Fibroblast of lung (primary cell): Measurements from ENCODE around the gene CFAP91. TPM values are rescaled to one million over a fixed set of nuclear protein-coding genes. Genes with fewer than 3 reads are reported as not detected.

Source experiments
- DNase-seq, 2 donors: peaks; one replicate each; pipeline versions ENCODE4 v3.0.0 to v3.0.0-alpha.2; 2010; ENCODE audit warnings: low read depth in 2 of 2
- H2AFZ ChIP-seq: 2 replicates; pipeline ENCODE4 v1.5.1; 2012; ENCODE audit warnings: low read length, control low read depth, inconsistent platforms
- H3K27ac ChIP-seq: 2 replicates; pipeline ENCODE4 v1.5.1; 2011; ENCODE audit warnings: low read length, control low read depth; ENCODE audit not compliant: insufficient read depth
- H3K27me3 ChIP-seq: 2 replicates; pipeline ENCODE4 v1.5.1; 2011; ENCODE audit warnings: mild to moderate bottlenecking, low read length; ENCODE audit not compliant: control insufficient read depth, insufficient read depth
- H3K36me3 ChIP-seq: 2 replicates; pipeline ENCODE4 v1.5.1; 2011; ENCODE audit warnings: low read length; ENCODE audit not compliant: control insufficient read depth, insufficient read depth
- H3K4me1 ChIP-seq: 2 replicates; pipeline ENCODE4 v1.5.1; 2011; ENCODE audit warnings: low read length; ENCODE audit not compliant: control insufficient read depth, insufficient read depth; ENCODE audit errors: extremely low read depth
- H3K4me2 ChIP-seq: 2 replicates; pipeline ENCODE4 v1.5.1; 2011; ENCODE audit warnings: low read length, control low read depth; ENCODE audit not compliant: insufficient read depth; ENCODE audit errors: extremely low read depth
- H3K4me3 ChIP-seq, 4 experiments: fragments of 200-600 bp in 1 of 4; sonication (generic) in 1 of 4; replicated peaks in 1 of 4; 2 replicates each; pipeline ENCODE4 v1.5.1; 2011 to 2016; ENCODE audit warnings: low read length in 4 of 4, low read depth in 3 of 4, mild to moderate bottlenecking in 3 of 4, control low read depth in 2 of 4, inconsistent platforms in 1 of 4, mixed read lengths in 1 of 4; ENCODE audit not compliant: insufficient read depth in 1 of 4; ENCODE audit errors: control extremely low read depth in 1 of 4
- H3K79me2 ChIP-seq: 2 replicates; pipeline ENCODE4 v1.5.1; 2012; ENCODE audit warnings: mild to moderate bottlenecking, low read length, inconsistent platforms; ENCODE audit not compliant: control insufficient read depth, insufficient read depth
- H3K9ac ChIP-seq: 2 replicates; pipeline ENCODE4 v1.5.1; 2011; ENCODE audit warnings: mild to moderate bottlenecking, low read length, control low read depth; ENCODE audit not compliant: insufficient read depth
- H3K9me3 ChIP-seq: 2 replicates; pipeline ENCODE4 v1.5.1; 2012; ENCODE audit warnings: low read depth, low read length; ENCODE audit not compliant: control insufficient read depth, insufficient read depth
- H4K20me1 ChIP-seq: 2 replicates; pipeline ENCODE4 v1.5.1; 2011; ENCODE audit warnings: low read length; ENCODE audit not compliant: control insufficient read depth, insufficient read depth; ENCODE audit errors: extremely low read depth
- EZH2 ChIP-seq: IDR thresholded peaks from 2 replicates; pipeline ENCODE4 v1.5.1; 2012; ENCODE audit warnings: low read length, control low read depth, mild to moderate bottlenecking; ENCODE audit errors: missing control alignments
- polyA plus RNA-seq, 2 donors: library from polyadenylated mRNA; depleted of rRNA in 1 of 2; stranded (reverse) in 1 of 2; unstranded in 1 of 2; fragments of >200 nt; gene quantifications; 2 replicates each; pipeline ENCODE4 v1.2.1, GENCODE V29; 2011 to 2012; ENCODE audit warnings: missing spikeins in 1 of 2
- total RNA-seq: library from RNA; depleted of rRNA; stranded (reverse); fragments of >200 nt; gene quantifications from 2 replicates; pipeline ENCODE4 v1.2.1, GENCODE V29; 2014
- TF ChIP-seq, protein P1 (sequence below), 2 donors: IDR thresholded peaks in 1 of 2; conservative IDR thresholded peaks in 1 of 2; 1 replicate in 1 of 2; 2 replicates in 1 of 2; pipeline ENCODE4 v1.5.1; 2011 to 2012; ENCODE audit warnings: low read length in 2 of 2, control low read depth in 1 of 2, inconsistent platforms in 1 of 2, low read depth in 1 of 2, mild to moderate bottlenecking in 1 of 2

The CFAP91 gene
- total and polyA plus RNA-seq, 2 donors (not counting 1 experiment from before 2014, with no cell fraction given) = 0.02 to 0.17 TPM

DNA sequence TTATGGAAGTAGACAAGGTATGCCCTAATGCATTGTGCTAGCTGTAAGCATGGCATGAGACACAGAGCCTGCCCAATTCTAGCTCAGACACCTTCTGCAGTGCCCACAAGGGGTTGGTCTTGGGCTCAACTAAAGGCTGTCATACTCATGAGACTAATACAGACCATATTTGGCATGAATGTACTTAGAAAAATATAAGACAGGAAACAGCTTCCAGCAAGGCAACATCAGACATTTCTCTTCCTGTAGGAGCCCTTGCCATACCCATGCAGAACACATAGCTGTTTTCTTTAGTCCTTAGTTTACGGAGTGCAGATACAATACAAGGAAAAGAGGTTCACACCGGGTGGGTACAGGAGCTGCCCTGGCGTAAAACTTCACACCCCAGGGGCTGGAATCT, 48.6 kb downstream of the CFAP91 start:
- no peaks in the 10 kb centered on the region for H3K79me2 ChIP-seq
- no peaks in the 10 kb centered on the region for H3K27me3 ChIP-seq
- no peak for TF ChIP-seq EZH2
- TF ChIP-seq, protein P1, sequence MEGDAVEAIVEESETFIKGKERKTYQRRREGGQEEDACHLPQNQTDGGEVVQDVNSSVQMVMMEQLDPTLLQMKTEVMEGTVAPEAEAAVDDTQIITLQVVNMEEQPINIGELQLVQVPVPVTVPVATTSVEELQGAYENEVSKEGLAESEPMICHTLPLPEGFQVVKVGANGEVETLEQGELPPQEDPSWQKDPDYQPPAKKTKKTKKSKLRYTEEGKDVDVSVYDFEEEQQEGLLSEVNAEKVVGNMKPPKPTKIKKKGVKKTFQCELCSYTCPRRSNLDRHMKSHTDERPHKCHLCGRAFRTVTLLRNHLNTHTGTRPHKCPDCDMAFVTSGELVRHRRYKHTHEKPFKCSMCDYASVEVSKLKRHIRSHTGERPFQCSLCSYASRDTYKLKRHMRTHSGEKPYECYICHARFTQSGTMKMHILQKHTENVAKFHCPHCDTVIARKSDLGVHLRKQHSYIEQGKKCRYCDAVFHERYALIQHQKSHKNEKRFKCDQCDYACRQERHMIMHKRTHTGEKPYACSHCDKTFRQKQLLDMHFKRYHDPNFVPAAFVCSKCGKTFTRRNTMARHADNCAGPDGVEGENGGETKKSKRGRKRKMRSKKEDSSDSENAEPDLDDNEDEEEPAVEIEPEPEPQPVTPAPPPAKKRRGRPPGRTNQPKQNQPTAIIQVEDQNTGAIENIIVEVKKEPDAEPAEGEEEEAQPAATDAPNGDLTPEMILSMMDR (conservative IDR thresholded peaks at IDR 0.05 in 1 of 2, IDR thresholded peaks at IDR 0.05 in 1 of 2; ENCODE audit: low read depth in 1 of 2, low read length in 2 of 2) = no peak
- no peak overlapping the region for H3K4me3 ChIP-seq
- H3K27ac ChIP-seq = no peak overlapping the region
- no peaks in the 10 kb centered on the region for H3K36me3 ChIP-seq
- no peak overlapping the region for H2AFZ ChIP-seq
- no peaks in the 10 kb centered on the region for H3K4me1 ChIP-seq
- H3K9ac ChIP-seq = no peak overlapping the region
- H4K20me1 ChIP-seq = no peaks in the 10 kb centered on the region
- H3K9me3 ChIP-seq = no peaks in the 10 kb centered on the region
- no peak for DNase-seq
- H3K4me2 ChIP-seq = no peak overlapping the region

Other genes with a start within 250 kb of the CFAP91 start
- 56.8 and 59.0 TPM in 2 replicates for gene TMEM39A, start 239.4 kb upstream of the CFAP91 start, total RNA-seq
- 32.8 and 48.0 TPM in 2 replicates for gene TMEM39A, start 239.4 kb upstream of the CFAP91 start, polyA plus RNA-seq
- gene POGLUT1, start 234.1 kb upstream of the CFAP91 start, total RNA-seq = 15.4 and 18.2 TPM in 2 replicates
- gene POGLUT1, start 234.1 kb upstream of the CFAP91 start, polyA plus RNA-seq = 12.1 and 15.2 TPM in 2 replicates
- 52.6 and 59.5 TPM in 2 replicates for gene TIMMDC1, start 204.5 kb upstream of the CFAP91 start, total RNA-seq
- gene TIMMDC1, start 204.5 kb upstream of the CFAP91 start, polyA plus RNA-seq = 60.1 and 60.2 TPM in 2 replicates
- gene CD80, start 143.4 kb upstream of the CFAP91 start, total RNA-seq = under 0.01 TPM in 2 replicates
- 0.06 TPM in 1 of 2 replicates, not detected in the other for gene CD80, start 143.4 kb upstream of the CFAP91 start, polyA plus RNA-seq
- gene ADPRH, start 123.5 kb upstream of the CFAP91 start, total RNA-seq = 3.1 and 7.4 TPM in 2 replicates
- 1.1 and 3.0 TPM in 2 replicates for gene ADPRH, start 123.5 kb upstream of the CFAP91 start, polyA plus RNA-seq
- gene PLA1A, start 105.1 kb upstream of the CFAP91 start, total RNA-seq = under 0.01 and 0.26 TPM in 2 replicates
- gene PLA1A, start 105.1 kb upstream of the CFAP91 start, polyA plus RNA-seq = not detected in 2 replicates
- 0.17 and 0.26 TPM in 2 replicates for gene POPDC2, start 42.4 kb upstream of the CFAP91 start, total RNA-seq
- gene POPDC2, start 42.4 kb upstream of the CFAP91 start, polyA plus RNA-seq = 0.26 and 0.34 TPM in 2 replicates
- gene COX17, start 25.6 kb upstream of the CFAP91 start, total RNA-seq = 13.9 and 21.0 TPM in 2 replicates
- gene COX17, start 25.6 kb upstream of the CFAP91 start, polyA plus RNA-seq = 19.6 and 24.2 TPM in 2 replicates
- gene NR1I2, start 79.1 kb downstream of the CFAP91 start, total RNA-seq = under 0.01 TPM in 1 of 2 replicates, not detected in the other
- gene NR1I2, start 79.1 kb downstream of the CFAP91 start, polyA plus RNA-seq = 0.03 TPM in 1 of 2 replicates, not detected in the other